ENCODE data around the gene SPRR2E.

Gene SPRR2E

GRCh38 chr1:153081736-153082135, 12.6 kb downstream of the SPRR2E start:
- Histone ChIP-seq H3K36me3 (no peaks in the 10 kb centered on the region), H3K27me3 (no peaks in the 10 kb centered on the region), H3K4me1 (no peaks in the 10 kb centered on the region), H3K4me3 (ENCODE audit: low read depth, low read length) (no peak overlapping the region), H3K9me3 (no peaks in the 10 kb centered on the region)
- DNase-seq, result no peak
- TF ChIP-seq CTCF (IDR thresholded peaks at IDR 0.05; ENCODE audit: low read depth, low read length), result no peak

DNA sequence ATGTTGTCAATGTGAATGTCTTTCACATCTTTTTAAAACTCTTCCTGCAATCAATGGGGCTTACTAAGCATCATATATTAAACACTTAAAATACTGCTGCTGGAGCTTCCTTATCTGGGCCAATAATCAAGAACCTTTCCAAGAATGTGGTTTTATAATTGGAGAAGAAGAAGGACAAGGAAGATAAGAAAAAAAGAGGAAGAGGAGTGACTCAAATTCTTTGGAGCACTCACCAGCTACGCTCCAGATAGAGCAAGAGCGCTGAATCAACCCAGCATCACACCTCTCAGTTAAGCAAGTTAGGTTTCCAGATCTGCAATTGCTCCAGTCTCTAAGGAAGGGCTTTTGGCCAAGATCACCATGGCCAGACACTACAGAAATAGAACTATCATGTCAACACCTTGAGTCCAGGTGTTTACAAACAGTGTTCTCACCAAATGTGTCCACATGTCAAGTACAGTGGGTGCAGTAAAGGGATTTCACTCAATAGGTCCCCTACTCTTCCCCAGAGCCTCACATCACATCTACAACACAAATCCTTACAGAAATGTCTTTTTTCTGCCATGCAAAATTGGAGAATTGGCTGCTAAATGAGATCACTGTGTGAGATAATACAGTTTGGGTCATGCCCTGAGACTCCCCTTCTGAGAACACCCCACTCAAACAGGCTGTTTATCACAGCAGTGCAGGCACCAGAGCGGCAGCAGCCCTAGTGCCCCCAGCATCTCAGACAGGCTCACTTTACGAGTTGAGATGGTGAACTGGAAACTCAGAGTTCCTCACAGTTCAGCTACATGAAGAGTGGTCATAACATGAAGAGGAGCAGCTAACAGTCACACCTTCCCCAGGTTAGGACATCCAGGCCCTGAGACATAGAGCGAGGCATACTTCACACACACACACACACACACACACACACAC, 21.3 kb downstream of the SPRR2E start:
- no peaks in the 10 kb centered on the region for H3K9me3 ChIP-seq
- no peak for DNase-seq
- no peak overlapping the region for H3K4me3 ChIP-seq (ENCODE audit: low read depth, low read length)
- H3K4me1 ChIP-seq, result no peaks in the 10 kb centered on the region
- H3K27me3 ChIP-seq, result no peaks in the 10 kb centered on the region
- H3K36me3 ChIP-seq, result no peaks in the 10 kb centered on the region
- no peak for TF ChIP-seq CTCF (IDR thresholded peaks at IDR 0.05; ENCODE audit: low read depth, low read length)

GRCh38 chr1:153071511-153071910, 22.8 kb downstream of the SPRR2E start, which contains the start of gene SPRR2B:
Gene SPRR2B, minus strand, starts transcription at chr1:153071611. Its CDS starts 772 bp downstream, at chr1:153070839.
- Histone ChIP-seq H3K4me1 (no peaks in the 10 kb centered on the region), H3K27me3 (no peaks in the 10 kb centered on the region), H3K4me3 (ENCODE audit: low read depth, low read length) (no peak within 1 kb of the TSS), H3K9me3 (no peaks in the 10 kb centered on the region), H3K36me3 (no peaks in the 10 kb centered on the region)
- DNase-seq, result no peak
- TF ChIP-seq CTCF (IDR thresholded peaks at IDR 0.05; ENCODE audit: low read depth, low read length), result no peak

GRCh38 chr1:153070243-153070642, 24.1 kb downstream of the SPRR2E start:
- no peaks in the 10 kb centered on the region for H3K36me3 ChIP-seq
- no peaks in the 10 kb centered on the region for H3K9me3 ChIP-seq
- H3K27me3 ChIP-seq, result no peaks in the 10 kb centered on the region
- no peaks in the 10 kb centered on the region for H3K4me1 ChIP-seq
- TF ChIP-seq CTCF (IDR thresholded peaks at IDR 0.05; ENCODE audit: low read depth, low read length), result no peak
- DNase-seq, result no peak
- no peak overlapping the region for H3K4me3 ChIP-seq (ENCODE audit: low read depth, low read length)

GRCh38 chr1:153058826-153059784, 35.2 kb downstream of the SPRR2E start:
- DNase-seq, result no peak
- no peaks in the 10 kb centered on the region for H3K9me3 ChIP-seq
- TF ChIP-seq CTCF (IDR thresholded peaks at IDR 0.05; ENCODE audit: low read depth, low read length), result no peak
- no peaks in the 10 kb centered on the region for H3K36me3 ChIP-seq
- H3K27me3 ChIP-seq, result no peaks in the 10 kb centered on the region
- H3K4me3 ChIP-seq (ENCODE audit: low read depth, low read length), result no peak overlapping the region
- no peaks in the 10 kb centered on the region for H3K4me1 ChIP-seq
